ENCODE measurements around the gene SH3GL2. TPM values are rescaled to one million over a fixed set of nuclear protein-coding genes. Genes with fewer than 3 reads are reported as not detected.
A peak's percentile ranks its signal among the peaks of the same experiment; 100 is the strongest.

The SH3GL2 gene
- total RNA-seq, 1 experiment from 2014 or later = not detected

GRCh38 chr9:17807613-17808282 lies 228.9 kb downstream of the SH3GL2 start:
- DNase-seq (ENCODE audit: unreplicated experiment) = no peak
- Mint-ChIP-seq H3K9me3 (ENCODE audit: unreplicated experiment) (no peaks in the 10 kb centered on the region), H3K27me3 (ENCODE audit: insufficient read depth, unreplicated experiment) (peaks cover 31% of the 10 kb centered on the region), H3K36me3 (ENCODE audit: insufficient read depth, unreplicated experiment) (no peaks in the 10 kb centered on the region), H3K27ac (ENCODE audit: low read depth, unreplicated experiment) (no peak overlapping the region), H3K4me1 (ENCODE audit: insufficient read depth, unreplicated experiment) (no peaks in the 10 kb centered on the region), H3K4me3 (ENCODE audit: unreplicated experiment) (no peak overlapping the region)
- intact Hi-C loops (cut with micrococcal nuclease) = loop anchor here (10.0 kb wide), 1 partner anchor 743 kb away; no protein-coding TSS in a partner anchor
- ChIA-PET POLR2A (no interaction called here), CTCF (interaction anchor here (0.5 to 1.7 kb wide), 6 partner anchors 276 to 1046 kb away, joined by 3 to 10 read pairs (median 4); no protein-coding TSS in a partner anchor)
- TF ChIP-seq, protein P1, sequence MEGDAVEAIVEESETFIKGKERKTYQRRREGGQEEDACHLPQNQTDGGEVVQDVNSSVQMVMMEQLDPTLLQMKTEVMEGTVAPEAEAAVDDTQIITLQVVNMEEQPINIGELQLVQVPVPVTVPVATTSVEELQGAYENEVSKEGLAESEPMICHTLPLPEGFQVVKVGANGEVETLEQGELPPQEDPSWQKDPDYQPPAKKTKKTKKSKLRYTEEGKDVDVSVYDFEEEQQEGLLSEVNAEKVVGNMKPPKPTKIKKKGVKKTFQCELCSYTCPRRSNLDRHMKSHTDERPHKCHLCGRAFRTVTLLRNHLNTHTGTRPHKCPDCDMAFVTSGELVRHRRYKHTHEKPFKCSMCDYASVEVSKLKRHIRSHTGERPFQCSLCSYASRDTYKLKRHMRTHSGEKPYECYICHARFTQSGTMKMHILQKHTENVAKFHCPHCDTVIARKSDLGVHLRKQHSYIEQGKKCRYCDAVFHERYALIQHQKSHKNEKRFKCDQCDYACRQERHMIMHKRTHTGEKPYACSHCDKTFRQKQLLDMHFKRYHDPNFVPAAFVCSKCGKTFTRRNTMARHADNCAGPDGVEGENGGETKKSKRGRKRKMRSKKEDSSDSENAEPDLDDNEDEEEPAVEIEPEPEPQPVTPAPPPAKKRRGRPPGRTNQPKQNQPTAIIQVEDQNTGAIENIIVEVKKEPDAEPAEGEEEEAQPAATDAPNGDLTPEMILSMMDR (IDR thresholded peaks at IDR 0.05; ENCODE audit: unreplicated experiment) = no peak
- BruUV-seq (replicated peaks) = no TSS peak

DNA sequence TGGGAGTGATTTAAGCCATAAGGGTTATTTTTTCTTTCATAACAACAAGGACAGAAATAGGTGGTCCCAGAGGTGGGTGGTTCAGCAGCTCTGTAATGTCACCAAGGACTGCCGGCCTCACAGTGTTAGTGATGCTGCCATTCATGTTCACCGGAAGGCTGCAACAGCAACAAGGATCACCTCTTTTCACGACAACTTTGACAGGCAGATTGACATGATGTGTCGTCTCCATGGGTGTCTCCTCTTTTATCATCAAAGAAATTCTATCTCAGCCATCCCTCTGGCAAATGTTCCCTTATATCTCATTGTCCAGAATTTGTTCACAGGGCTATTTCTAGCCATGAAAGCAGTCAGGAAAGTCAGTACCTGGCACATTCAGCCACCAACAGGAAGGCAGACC lies 231.5 kb downstream of the SH3GL2 start:
- ChIA-PET CTCF (interaction anchor here (0.6 to 7.3 kb wide), 48 partner anchors 9 to 1414 kb away, joined by 3 to 197 read pairs (median 4); no protein-coding TSS in a partner anchor), POLR2A (interaction anchor here (0.6 kb wide), 1 partner anchor 403 kb away, joined by 3 read pairs; no protein-coding TSS in a partner anchor)
- Mint-ChIP-seq H3K27me3 (ENCODE audit: insufficient read depth, unreplicated experiment) (peaks cover 25% of the 10 kb centered on the region), H3K9me3 (ENCODE audit: unreplicated experiment) (no peaks in the 10 kb centered on the region), H3K4me3 (ENCODE audit: unreplicated experiment) (no peak overlapping the region), H3K36me3 (ENCODE audit: insufficient read depth, unreplicated experiment) (no peaks in the 10 kb centered on the region), H3K27ac (ENCODE audit: low read depth, unreplicated experiment) (no peak overlapping the region), H3K4me1 (ENCODE audit: insufficient read depth, unreplicated experiment) (no peaks in the 10 kb centered on the region)
- no peak for DNase-seq (ENCODE audit: unreplicated experiment)
- intact Hi-C loops (cut with micrococcal nuclease) = loop anchor here (2.0 to 10.0 kb wide), 4 partner anchors 587 to 1362 kb away; no protein-coding TSS in a partner anchor
- no TSS peak for BruUV-seq (replicated peaks)
- TF ChIP-seq, protein P1 (IDR thresholded peaks at IDR 0.05; ENCODE audit: unreplicated experiment) = no peak

DNA sequence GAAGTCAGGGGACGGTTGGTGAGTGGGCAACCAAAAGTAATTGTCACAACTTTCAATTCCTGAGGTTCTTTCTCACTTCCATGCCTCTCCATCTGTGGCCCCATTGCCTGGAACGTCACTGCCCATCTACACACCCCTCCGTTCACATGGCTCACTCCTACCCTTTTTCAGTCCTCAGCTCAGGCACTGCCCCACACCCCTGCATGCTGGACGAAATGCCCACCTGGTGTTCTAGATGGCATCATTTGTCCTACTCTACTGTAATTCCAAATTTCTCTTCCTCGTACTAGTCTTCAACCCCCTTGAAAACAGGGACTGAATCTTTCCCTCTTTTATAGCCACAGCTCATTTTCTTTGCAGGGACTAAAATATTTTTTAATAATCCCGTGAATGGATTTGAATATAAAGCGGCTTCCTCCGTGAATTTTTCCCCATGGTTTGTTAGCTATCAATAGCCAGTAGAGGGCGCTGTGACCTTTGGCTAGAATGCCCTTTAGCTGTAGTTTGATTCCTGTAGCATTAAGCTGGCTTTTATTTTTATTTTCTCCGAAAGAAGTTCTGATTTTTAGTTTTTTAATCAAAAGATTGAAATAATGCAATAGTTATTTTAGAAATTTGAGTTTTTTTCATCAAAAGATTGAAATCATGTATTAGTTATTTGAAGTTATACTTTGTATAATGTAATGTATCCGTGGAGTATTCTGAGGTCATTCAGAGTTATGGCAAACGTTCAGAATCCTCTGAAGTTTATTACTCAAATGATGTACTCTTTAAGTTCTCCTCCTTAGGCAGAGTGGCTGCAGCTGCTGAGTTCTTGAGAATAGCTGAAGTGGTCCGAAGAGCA lies 232.1 kb downstream of the SH3GL2 start:
- Mint-ChIP-seq H3K9me3 (ENCODE audit: unreplicated experiment) (no peaks in the 10 kb centered on the region), H3K27me3 (ENCODE audit: insufficient read depth, unreplicated experiment) (peaks cover 25% of the 10 kb centered on the region), H3K27ac (ENCODE audit: low read depth, unreplicated experiment) (no peak overlapping the region), H3K36me3 (ENCODE audit: insufficient read depth, unreplicated experiment) (no peaks in the 10 kb centered on the region), H3K4me1 (ENCODE audit: insufficient read depth, unreplicated experiment) (no peaks in the 10 kb centered on the region), H3K4me3 (ENCODE audit: unreplicated experiment) (no peak overlapping the region)
- peak; percentile 78 for DNase-seq (ENCODE audit: unreplicated experiment)
- CTCF ChIA-PET = interaction anchor here (0.6 to 7.3 kb wide), 58 partner anchors 9 to 1915 kb away, joined by 3 to 197 read pairs (median 4); no protein-coding TSS in a partner anchor
- TF ChIP-seq, protein P1 (IDR thresholded peaks at IDR 0.05; ENCODE audit: unreplicated experiment) = peak; percentile 66
- intact Hi-C loops (cut with micrococcal nuclease) = loop anchor here (1.0 to 10.0 kb wide), 6 partner anchors 397 to 1361 kb away; no protein-coding TSS in a partner anchor
- BruUV-seq (replicated peaks) = no TSS peak
- POLR2A ChIA-PET = interaction anchor here (0.6 to 0.9 kb wide), 2 partner anchors 257 to 397 kb away, joined by 3 read pairs; no protein-coding TSS in a partner anchor

- TF ChIP-seq, protein P1 (IDR thresholded peaks at IDR 0.05; ENCODE audit: unreplicated experiment) = no peak
- Mint-ChIP-seq H3K4me1 (ENCODE audit: insufficient read depth, unreplicated experiment) (no peaks in the 10 kb centered on the region), H3K27ac (ENCODE audit: low read depth, unreplicated experiment) (no peak overlapping the region), H3K36me3 (ENCODE audit: insufficient read depth, unreplicated experiment) (no peaks in the 10 kb centered on the region), H3K4me3 (ENCODE audit: unreplicated experiment) (no peak overlapping the region), H3K27me3 (ENCODE audit: insufficient read depth, unreplicated experiment) (peaks cover 27% of the 10 kb centered on the region), H3K9me3 (ENCODE audit: unreplicated experiment) (no peaks in the 10 kb centered on the region)
- intact Hi-C loops (cut with micrococcal nuclease) = loop anchor here (5.0 to 10.0 kb wide), 3 partner anchors 584 to 1359 kb away; no protein-coding TSS in a partner anchor
- POLR2A ChIA-PET = no interaction called here
- DNase-seq (ENCODE audit: unreplicated experiment) = no peak
- CTCF ChIA-PET = interaction anchor here (0.6 to 7.3 kb wide), 4 partner anchors 247 to 1214 kb away, joined by 5 to 197 read pairs (median 35); no protein-coding TSS in a partner anchor
- BruUV-seq (replicated peaks) = no TSS peak
Measured at GRCh38 chr9:17813798-17814197, 234.9 kb downstream of the SH3GL2 start.
